ENCODE data around the gene BTAF1. TPM values are rescaled to one million over a fixed set of nuclear protein-coding genes. Genes with fewer than 3 reads are reported as not detected.

The BTAF1 gene
- polyA plus RNA-seq, 1 donor (not counting 4 experiments of a cell fraction or from before 2014, with no cell fraction given), result 42.9 TPM

GRCh38 chr10:91983416-91983815 lies 59.8 kb downstream of the BTAF1 start:
- dilution Hi-C loops (cut with MboI; ENCODE audit: extremely low pct_ligation_motif_present, low sequenced_read_pairs), result no loop called here
- Histone ChIP-seq H3K4me3 (ENCODE audit: control insufficient read depth in 2 of 3, extremely low read depth in 1 of 3, insufficient read depth in 2 of 3, low read depth in 1 of 3, low read length in 3 of 3) (no peak overlapping the region), H3K27me3 (ENCODE audit: control insufficient read depth, extremely low read depth, insufficient read depth, low read length) (no peaks in the 10 kb centered on the region), H3K4me1 (ENCODE audit: control insufficient read depth, extremely low read depth, insufficient read depth, low read length) (no peaks in the 10 kb centered on the region), H3K4me2 (ENCODE audit: control insufficient read depth, extremely low read depth, insufficient read depth, low read depth, low read length) (no peak overlapping the region), H3K36me3 (ENCODE audit: control insufficient read depth in 2 of 2, extremely low read depth in 1 of 2, insufficient read depth in 2 of 2, low read length in 2 of 2) (peaks cover 3 to 6% of the 10 kb centered on the region in 2 experiments), H4K20me1 (ENCODE audit: control insufficient read depth, extremely low read depth, insufficient read depth, low read length) (no peaks in the 10 kb centered on the region), H3K9me3 (ENCODE audit: control insufficient read depth, low read depth, low read length) (no peaks in the 10 kb centered on the region), H3K27ac (ENCODE audit: control insufficient read depth, insufficient read depth, low read length) (no peak overlapping the region), H3K9ac (ENCODE audit: control insufficient read depth, extremely low read depth, insufficient read depth, low read length) (no peak overlapping the region), H2AFZ (ENCODE audit: control insufficient read depth, low read length) (no peak overlapping the region), H3K9me1 (ENCODE audit: control insufficient read depth, extremely low read depth, insufficient read depth, low read length) (no peaks in the 10 kb centered on the region), H3K79me2 (ENCODE audit: control insufficient read depth, insufficient read depth, low read length) (no peaks in the 10 kb centered on the region)
- TF ChIP-seq EZH2 (IDR thresholded peaks at IDR 0.05; ENCODE audit: low read length) (no peak), CTCF (optimal IDR thresholded peaks at IDR 0.05 in 1 of 3, IDR thresholded peaks at IDR 0.05 in 1 of 3, conservative IDR thresholded peaks at IDR 0.05 in 1 of 3; ENCODE audit: extremely low read depth in 1 of 3, insufficient read depth in 2 of 3, low read length in 3 of 3) (no peak)
- FAIRE-seq (no peak), DNase-seq (ENCODE audit: low read depth, low spot score) (no peak)

- no peak overlapping the region for H3K9ac ChIP-seq (ENCODE audit: control insufficient read depth, extremely low read depth, insufficient read depth, low read length)
- peaks cover 5 to 7% of the 10 kb centered on the region in 2 experiments for H3K36me3 ChIP-seq (ENCODE audit: control insufficient read depth in 2 of 2, extremely low read depth in 1 of 2, insufficient read depth in 2 of 2, low read length in 2 of 2)
- H4K20me1 ChIP-seq (ENCODE audit: control insufficient read depth, extremely low read depth, insufficient read depth, low read length), result no peaks in the 10 kb centered on the region
- no peak overlapping the region for H2AFZ ChIP-seq (ENCODE audit: control insufficient read depth, low read length)
- TF ChIP-seq CTCF (optimal IDR thresholded peaks at IDR 0.05 in 1 of 3, IDR thresholded peaks at IDR 0.05 in 1 of 3, conservative IDR thresholded peaks at IDR 0.05 in 1 of 3; ENCODE audit: extremely low read depth in 1 of 3, insufficient read depth in 2 of 3, low read length in 3 of 3), result no peak
- TF ChIP-seq EZH2 (IDR thresholded peaks at IDR 0.05; ENCODE audit: low read length), result no peak
- FAIRE-seq, result no peak
- dilution Hi-C loops (cut with MboI; ENCODE audit: extremely low pct_ligation_motif_present, low sequenced_read_pairs), result no loop called here
- H3K27ac ChIP-seq (ENCODE audit: control insufficient read depth, insufficient read depth, low read length), result no peak overlapping the region
- no peaks in the 10 kb centered on the region for H3K27me3 ChIP-seq (ENCODE audit: control insufficient read depth, extremely low read depth, insufficient read depth, low read length)
- no peaks in the 10 kb centered on the region for H3K4me1 ChIP-seq (ENCODE audit: control insufficient read depth, extremely low read depth, insufficient read depth, low read length)
- no peaks in the 10 kb centered on the region for H3K9me3 ChIP-seq (ENCODE audit: control insufficient read depth, low read depth, low read length)
- no peak overlapping the region for H3K4me2 ChIP-seq (ENCODE audit: control insufficient read depth, extremely low read depth, insufficient read depth, low read depth, low read length)
- H3K9me1 ChIP-seq (ENCODE audit: control insufficient read depth, extremely low read depth, insufficient read depth, low read length), result no peaks in the 10 kb centered on the region
- DNase-seq (ENCODE audit: low read depth, low spot score), result no peak
- no peaks in the 10 kb centered on the region for H3K79me2 ChIP-seq (ENCODE audit: control insufficient read depth, insufficient read depth, low read length)
- no peak overlapping the region for H3K4me3 ChIP-seq (ENCODE audit: control insufficient read depth in 2 of 3, extremely low read depth in 1 of 3, insufficient read depth in 2 of 3, low read depth in 1 of 3, low read length in 3 of 3)
Observed at GRCh38 chr10:91987397-91988037, 63.9 kb downstream of the BTAF1 start.

All from keratinocyte (primary cell).